HUES6 (cell line): ENCODE data around the gene NRXN3.

Source experiments
- H3K27ac ChIP-seq: 2 replicates; pipeline ENCODE4 v1.7.0; 2013; ENCODE audit warnings: low read depth, mild to moderate bottlenecking, low read length, inconsistent platforms
- H3K27me3 ChIP-seq: 2 replicates; pipeline ENCODE4 v1.6.1; 2013; ENCODE audit warnings: low read length; ENCODE audit not compliant: control insufficient read depth, insufficient read depth
- H3K36me3 ChIP-seq: 2 replicates; pipeline ENCODE4 v1.6.1; 2013; ENCODE audit warnings: low read length; ENCODE audit not compliant: control insufficient read depth, insufficient read depth
- H3K4me1 ChIP-seq: 2 replicates; pipeline ENCODE4 v1.6.1; 2013; ENCODE audit warnings: low read length; ENCODE audit not compliant: control insufficient read depth, insufficient read depth
- H3K4me3 ChIP-seq: 2 replicates; pipeline ENCODE4 v1.5.1; 2013; ENCODE audit warnings: low read depth, low read length
- H3K9ac ChIP-seq: one replicate; pipeline ENCODE4 v1.6.1; 2013; ENCODE audit warnings: mild to moderate bottlenecking, low read length
- H3K9me3 ChIP-seq: 2 replicates; pipeline ENCODE4 v1.6.1; 2013; ENCODE audit warnings: low read depth, low read length; ENCODE audit not compliant: control insufficient read depth, insufficient read depth

The NRXN3 gene

GRCh38 chr14:78902010-78902623 lies 731.9 kb downstream of the NRXN3 start:
- H3K9me3 ChIP-seq = no peaks in the 10 kb centered on the region
- peaks cover 13% of the 10 kb centered on the region; the same call in 1 of the 2 replicates for H3K4me1 ChIP-seq
- no peak overlapping the region for H3K4me3 ChIP-seq
- no peak overlapping the region for H3K9ac ChIP-seq
- H3K27ac ChIP-seq = no peak overlapping the region
- no peaks in the 10 kb centered on the region for H3K36me3 ChIP-seq
- no peaks in the 10 kb centered on the region for H3K27me3 ChIP-seq

- H3K9me3 ChIP-seq = peaks cover 4% of the 10 kb centered on the region; the same call in 1 of the 2 replicates
- H3K4me1 ChIP-seq = peaks cover 6% of the 10 kb centered on the region; the same call in 1 of the 2 replicates
- no peak overlapping the region for H3K9ac ChIP-seq
- H3K27ac ChIP-seq = no peak overlapping the region
- no peaks in the 10 kb centered on the region for H3K27me3 ChIP-seq
- H3K36me3 ChIP-seq = no peaks in the 10 kb centered on the region
- H3K4me3 ChIP-seq = no peak overlapping the region
These were observed 733.9 kb downstream of the NRXN3 start for GRCh38 chr14:78904094-78904493.

- no peaks in the 10 kb centered on the region for H3K4me1 ChIP-seq
- no peaks in the 10 kb centered on the region for H3K27me3 ChIP-seq
- H3K9ac ChIP-seq = no peak overlapping the region
- no peaks in the 10 kb centered on the region for H3K36me3 ChIP-seq
- no peak overlapping the region for H3K4me3 ChIP-seq
- no peak overlapping the region for H3K27ac ChIP-seq
- no peaks in the 10 kb centered on the region for H3K9me3 ChIP-seq
These were observed 747.3 kb downstream of the NRXN3 start for GRCh38 chr14:78917462-78917861.

- no peak overlapping the region for H3K27ac ChIP-seq
- H3K4me1 ChIP-seq = no peaks in the 10 kb centered on the region
- H3K36me3 ChIP-seq = no peaks in the 10 kb centered on the region
These were observed 751.7 kb downstream of the NRXN3 start for GRCh38 chr14:78921856-78922255.

GRCh38 chr14:78927261-78927660 lies 757.1 kb downstream of the NRXN3 start:
- H3K27ac ChIP-seq = no peak overlapping the region
- no peak overlapping the region for H3K9ac ChIP-seq
- no peaks in the 10 kb centered on the region for H3K36me3 ChIP-seq

More at GRCh38 chr14:78921856-78922255, 751.7 kb downstream of the NRXN3 start:
- Histone ChIP-seq H3K4me3 (no peak overlapping the region), H3K9ac (no peak overlapping the region), H3K9me3 (no peaks in the 10 kb centered on the region), H3K27me3 (no peaks in the 10 kb centered on the region)

GRCh38 chr14:78933166-78933565 lies 763.0 kb downstream of the NRXN3 start:
- no peaks in the 10 kb centered on the region for H3K27me3 ChIP-seq
- H3K27ac ChIP-seq = no peak overlapping the region
- H3K4me1 ChIP-seq = no peaks in the 10 kb centered on the region
- no peaks in the 10 kb centered on the region for H3K36me3 ChIP-seq
- no peak overlapping the region for H3K9ac ChIP-seq
- H3K9me3 ChIP-seq = no peaks in the 10 kb centered on the region
- no peak overlapping the region for H3K4me3 ChIP-seq

More at GRCh38 chr14:78927261-78927660, 757.1 kb downstream of the NRXN3 start:
- no peak overlapping the region for H3K4me3 ChIP-seq
- H3K4me1 ChIP-seq = no peaks in the 10 kb centered on the region
- no peaks in the 10 kb centered on the region for H3K9me3 ChIP-seq
- H3K27me3 ChIP-seq = no peaks in the 10 kb centered on the region

GRCh38 chr14:78933948-78934524 lies 763.9 kb downstream of the NRXN3 start:
- Histone ChIP-seq H3K36me3 (no peaks in the 10 kb centered on the region), H3K4me3 (no peak overlapping the region), H3K4me1 (no peaks in the 10 kb centered on the region), H3K9ac (no peak overlapping the region), H3K9me3 (no peaks in the 10 kb centered on the region), H3K27ac (no peak overlapping the region), H3K27me3 (no peaks in the 10 kb centered on the region)

GRCh38 chr14:78946949-78947348 lies 776.8 kb downstream of the NRXN3 start:
- Histone ChIP-seq H3K9me3 (no peaks in the 10 kb centered on the region), H3K4me1 (peaks cover 7% of the 10 kb centered on the region; the same call in 1 of the 2 replicates), H3K4me3 (no peak overlapping the region), H3K9ac (no peak overlapping the region), H3K27me3 (no peaks in the 10 kb centered on the region), H3K27ac (no peak overlapping the region), H3K36me3 (no peaks in the 10 kb centered on the region)

- H3K4me1 ChIP-seq = peaks cover 7% of the 10 kb centered on the region; the same call in 1 of the 2 replicates
- H3K4me3 ChIP-seq = no peak overlapping the region
- H3K9me3 ChIP-seq = no peaks in the 10 kb centered on the region
- no peak overlapping the region for H3K27ac ChIP-seq
- H3K9ac ChIP-seq = no peak overlapping the region
- no peaks in the 10 kb centered on the region for H3K27me3 ChIP-seq
- no peaks in the 10 kb centered on the region for H3K36me3 ChIP-seq
These were observed 777.5 kb downstream of the NRXN3 start for GRCh38 chr14:78947681-78948080.

- H3K9ac ChIP-seq = no peak overlapping the region
- H3K27ac ChIP-seq = no peak overlapping the region
- no peaks in the 10 kb centered on the region for H3K27me3 ChIP-seq
- H3K9me3 ChIP-seq = no peaks in the 10 kb centered on the region
- no peak overlapping the region for H3K4me3 ChIP-seq
- peaks cover 7% of the 10 kb centered on the region; the same call in 1 of the 2 replicates for H3K4me1 ChIP-seq
- no peaks in the 10 kb centered on the region for H3K36me3 ChIP-seq
These were observed 780.5 kb downstream of the NRXN3 start for GRCh38 chr14:78950649-78951048.

GRCh38 chr14:78951602-78952001 lies 781.4 kb downstream of the NRXN3 start:
- Histone ChIP-seq H3K4me3 (no peak overlapping the region), H3K36me3 (no peaks in the 10 kb centered on the region), H3K9me3 (no peaks in the 10 kb centered on the region), H3K9ac (no peak overlapping the region), H3K27ac (no peak overlapping the region), H3K4me1 (peaks cover 7% of the 10 kb centered on the region; the same call in 1 of the 2 replicates), H3K27me3 (no peaks in the 10 kb centered on the region)
